Suprapubic skin (tissue), 4 donors: ENCODE measurements around the gene PIGV.

Experiments
- CTCF ChIP-seq, 2 donors: fragments of 200-600 bp in 1 of 2; fragments of 450-650 bp in 1 of 2; sonication (generic) in 1 of 2; IDR thresholded peaks; one replicate each; pipeline ENCODE4 v1.5.1; 2016 to 2019; ENCODE audit warnings: antibody characterized with exemption in 2 of 2, mild to moderate bottlenecking in 1 of 2, moderate library complexity in 1 of 2
- EP300 ChIP-seq: sonication (generic); formaldehyde crosslinking; IDR thresholded peaks from one replicate; pipeline ENCODE4 v1.6.1; 2017; ENCODE audit warnings: antibody characterized with exemption
- POLR2A ChIP-seq, 2 donors: fragments of 450-650 bp; IDR thresholded peaks; one replicate each; pipeline ENCODE4 v1.6.1; 2017; ENCODE audit warnings: antibody characterized with exemption in 2 of 2, mild to moderate bottlenecking in 2 of 2, moderate library complexity in 2 of 2
- POLR2AphosphoS5 ChIP-seq, 3 donors: sonication (generic); formaldehyde crosslinking; IDR thresholded peaks; one replicate each; pipeline ENCODE4 v1.6.1; 2017; ENCODE audit warnings: antibody characterized with exemption in 3 of 3

GRCh38 chr1:26759531-26759930 is 28.2 kb upstream of the PIGV start:
- TF ChIP-seq CTCF (IDR thresholded peaks at IDR 0.05) (no peak), EP300 (no peak), POLR2A (IDR thresholded peaks at IDR 0.05) (no peak), POLR2AphosphoS5 (IDR thresholded peaks at IDR 0.05) (no peak)
